Endothelial cell of hepatic sinusoid (primary cell): ENCODE measurements around the gene MAP7D2.

Experiments used
- in situ Hi-C: cut with HindIII; loops from 2 replicates; pipeline ENCODE4 v1.10.0; 2017; ENCODE audit warnings: low sequenced_read_pairs

The MAP7D2 gene

DNA sequence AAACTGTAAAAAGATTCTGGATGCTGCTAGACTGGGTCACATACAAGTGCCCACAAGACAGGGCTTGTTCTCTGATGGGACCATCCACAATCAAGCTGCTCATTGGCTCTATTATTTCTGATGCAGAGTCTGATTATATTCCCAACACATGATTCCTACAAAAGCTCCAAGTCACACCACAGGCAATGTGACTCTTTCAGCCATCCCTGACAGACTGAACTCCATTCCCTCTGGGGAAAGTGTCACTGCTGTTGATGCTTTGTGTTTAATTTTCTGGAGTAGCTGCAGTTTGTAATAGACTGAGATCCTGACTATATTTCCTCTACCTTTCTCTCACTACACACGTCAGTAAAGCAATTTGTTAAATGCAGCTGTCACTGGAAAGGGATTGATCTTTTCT is 70.5 kb downstream of the MAP7D2 start:
- in situ Hi-C loops, result no loop called here

DNA sequence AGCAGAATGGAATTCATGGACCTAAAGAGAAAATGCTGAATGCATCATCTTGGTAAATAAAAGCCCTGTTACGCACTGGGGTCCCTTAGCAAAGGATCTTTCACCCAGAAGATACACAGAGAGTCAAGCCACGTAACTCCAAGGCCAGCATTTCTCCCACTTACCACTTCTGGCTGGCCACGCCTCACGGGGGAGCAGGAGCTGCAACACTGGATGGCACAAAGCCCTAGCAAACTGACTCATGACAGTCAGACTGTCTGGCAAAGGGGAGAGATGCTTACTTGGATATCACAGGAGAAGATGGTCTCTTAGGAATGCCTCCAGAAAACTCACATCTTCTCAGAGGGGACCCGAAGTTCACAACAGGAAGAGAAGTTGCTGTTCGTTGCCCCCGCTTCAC is 74.5 kb downstream of the MAP7D2 start:
- in situ Hi-C loops, result no loop called here

DNA sequence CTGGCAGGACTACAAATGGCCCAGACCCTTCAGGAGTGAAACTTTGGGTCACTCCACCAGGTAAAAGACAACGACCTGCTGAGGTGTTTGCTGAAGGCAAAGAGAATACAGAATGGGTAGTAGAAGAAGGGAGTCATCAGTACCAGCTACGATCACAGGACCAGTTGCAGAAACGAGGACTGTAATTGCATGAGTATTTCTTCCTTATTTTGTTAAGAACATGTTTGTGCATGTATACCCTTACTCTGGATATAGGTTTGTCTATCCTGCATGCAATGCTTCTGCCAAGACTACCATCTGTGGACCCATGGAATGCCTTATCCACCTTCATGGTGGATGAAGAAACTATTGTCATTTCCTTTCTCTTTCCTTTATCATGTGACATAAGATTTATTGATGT is 77.7 kb downstream of the MAP7D2 start:
- in situ Hi-C loops, result no loop called here

DNA sequence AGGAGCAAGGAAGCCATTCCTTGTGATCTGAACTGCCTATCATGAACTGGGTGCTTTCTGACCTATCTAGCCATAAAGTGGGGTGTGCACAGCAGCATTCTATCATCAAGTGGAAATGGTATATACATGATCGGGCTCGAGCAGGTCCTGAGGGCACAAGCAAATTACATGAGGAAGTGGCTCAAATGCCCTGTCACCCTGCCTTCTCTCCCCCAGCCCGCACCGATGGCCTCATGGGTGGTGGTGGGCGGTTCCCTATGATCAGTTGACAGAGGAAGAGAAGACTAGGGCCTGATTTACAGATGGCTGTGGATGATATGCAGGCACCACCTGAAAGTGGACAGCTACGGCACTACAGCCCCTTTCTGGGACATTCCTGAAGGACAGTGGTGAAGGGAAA is 79.5 kb downstream of the MAP7D2 start:
- in situ Hi-C loops, result no loop called here

DNA sequence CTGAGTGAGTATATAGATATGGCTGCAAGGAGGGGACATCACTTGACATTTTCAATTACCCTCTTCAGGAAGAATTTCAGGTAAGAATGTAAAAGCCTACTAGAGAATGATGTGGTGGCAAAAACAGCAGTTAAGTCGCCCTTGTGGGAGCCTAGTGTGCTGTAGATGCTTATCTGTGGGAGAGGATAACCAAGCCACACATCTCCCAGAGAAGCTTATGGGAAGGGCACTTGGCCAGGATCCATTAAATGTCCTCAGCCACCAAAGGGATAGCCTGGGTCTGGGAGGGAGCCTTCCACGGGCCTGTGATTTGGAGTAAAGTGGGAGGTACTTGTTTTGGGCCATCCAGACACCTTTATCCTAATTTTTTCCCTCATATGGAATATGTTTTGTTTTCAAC is 84.5 kb downstream of the MAP7D2 start:
- in situ Hi-C loops, result no loop called here

DNA sequence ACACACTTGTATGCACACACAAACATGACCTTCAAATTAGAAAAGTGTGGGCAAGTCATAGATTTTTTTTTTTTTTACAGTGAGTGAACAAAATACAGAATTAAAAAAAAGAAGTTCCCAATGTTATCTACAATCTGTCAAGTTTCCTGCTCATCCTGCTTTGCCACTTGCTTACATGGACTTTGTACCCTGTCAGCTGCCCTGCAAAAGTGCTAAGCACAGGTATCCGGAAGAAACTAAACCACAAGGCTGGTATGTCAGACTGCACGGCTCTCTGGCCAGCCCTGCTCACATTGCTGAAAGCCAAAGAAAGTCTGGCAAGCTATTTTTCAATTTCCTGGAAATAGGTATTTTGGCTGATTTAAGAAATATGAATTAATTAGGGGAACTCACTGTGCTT is 87.0 kb downstream of the MAP7D2 start:
- in situ Hi-C loops, result no loop called here

DNA sequence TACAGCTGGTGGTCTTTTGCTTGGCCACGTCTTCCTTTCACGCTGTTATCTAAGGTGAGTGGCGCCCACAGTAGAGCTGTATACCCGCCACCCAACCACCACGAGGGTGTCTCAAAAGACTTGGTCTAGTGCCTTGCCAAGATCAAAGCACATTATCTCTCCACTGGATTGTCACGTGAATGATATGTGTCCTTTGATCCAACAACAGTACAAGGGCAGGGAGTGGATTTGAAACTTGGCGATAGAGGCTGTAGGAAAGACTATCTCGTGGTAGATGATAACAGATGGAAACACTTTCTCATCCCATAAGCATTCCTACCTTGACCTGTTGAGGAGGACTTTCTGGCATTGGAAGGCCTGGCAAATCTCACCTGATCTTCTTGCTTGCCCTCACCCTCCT is 88.1 kb downstream of the MAP7D2 start:
- in situ Hi-C loops, result no loop called here

DNA sequence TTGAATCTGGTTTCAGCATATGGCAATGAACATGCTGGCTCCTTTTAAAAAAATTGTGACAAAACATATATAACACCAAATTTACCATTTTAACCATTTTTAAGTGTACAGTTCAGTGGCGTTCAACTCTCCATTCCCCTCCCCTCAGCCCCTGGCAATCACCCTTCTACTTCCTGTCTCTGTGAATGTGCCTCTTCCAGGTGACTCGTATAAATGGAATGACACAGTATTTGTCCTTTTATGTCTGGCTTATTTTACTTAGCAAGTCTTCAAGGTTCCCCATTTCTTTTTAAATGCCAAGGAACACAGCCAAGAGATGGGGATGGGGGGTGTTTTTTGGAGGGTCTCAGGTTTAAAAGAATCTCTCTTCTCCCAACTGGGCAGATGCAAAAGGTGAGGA is 90.4 kb downstream of the MAP7D2 start:
- in situ Hi-C loops, result no loop called here

DNA sequence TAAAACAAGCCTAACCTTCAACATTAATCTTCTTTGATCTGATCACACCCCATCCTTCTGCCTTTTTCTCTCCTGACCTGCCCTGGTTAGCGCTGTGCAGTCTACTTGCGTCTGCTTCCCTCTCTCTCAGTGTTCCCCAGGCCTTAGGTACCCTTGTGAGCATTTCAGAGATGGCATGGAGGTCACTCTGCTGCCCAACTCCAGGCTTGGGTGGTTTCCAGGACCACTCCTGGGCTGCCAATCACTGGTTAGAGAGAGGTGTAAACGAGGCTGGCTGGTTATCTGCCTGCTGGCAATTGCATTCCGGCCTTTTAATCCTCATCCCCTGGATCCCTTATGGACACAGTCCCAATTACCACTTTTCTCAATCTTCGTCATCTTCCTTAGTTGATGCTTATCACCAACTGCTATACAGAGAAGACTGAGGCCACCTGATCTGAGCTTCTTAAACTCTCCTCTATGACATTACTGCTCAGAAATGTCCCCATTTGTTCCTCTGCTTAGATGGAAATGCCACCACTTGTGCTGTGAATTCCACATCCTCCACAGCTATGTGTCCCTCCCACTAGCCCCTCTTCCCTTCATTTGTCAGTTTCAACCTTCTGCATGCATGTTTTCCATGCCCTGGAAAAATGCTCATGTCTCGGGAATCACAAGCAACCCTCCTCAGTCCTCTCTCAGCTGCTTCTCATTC is 96.9 kb downstream of the MAP7D2 start:
- in situ Hi-C loops, result no loop called here

DNA sequence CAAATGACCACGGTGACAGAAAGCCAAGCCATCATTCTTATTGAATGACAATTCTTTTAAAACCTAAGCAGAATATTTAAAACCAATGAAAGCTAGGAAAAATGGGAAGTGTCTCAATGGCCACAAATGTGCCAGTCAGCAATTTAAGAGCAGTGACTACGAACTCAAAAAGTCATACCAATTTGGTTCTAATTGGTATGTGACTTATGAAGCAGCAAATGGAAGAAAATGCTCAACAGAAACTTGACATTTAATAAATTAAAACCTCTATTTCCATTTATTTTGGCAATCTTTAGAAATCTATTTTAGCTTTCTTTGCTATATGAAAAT is 100.1 kb downstream of the MAP7D2 start:
- in situ Hi-C loops, result no loop called here

DNA sequence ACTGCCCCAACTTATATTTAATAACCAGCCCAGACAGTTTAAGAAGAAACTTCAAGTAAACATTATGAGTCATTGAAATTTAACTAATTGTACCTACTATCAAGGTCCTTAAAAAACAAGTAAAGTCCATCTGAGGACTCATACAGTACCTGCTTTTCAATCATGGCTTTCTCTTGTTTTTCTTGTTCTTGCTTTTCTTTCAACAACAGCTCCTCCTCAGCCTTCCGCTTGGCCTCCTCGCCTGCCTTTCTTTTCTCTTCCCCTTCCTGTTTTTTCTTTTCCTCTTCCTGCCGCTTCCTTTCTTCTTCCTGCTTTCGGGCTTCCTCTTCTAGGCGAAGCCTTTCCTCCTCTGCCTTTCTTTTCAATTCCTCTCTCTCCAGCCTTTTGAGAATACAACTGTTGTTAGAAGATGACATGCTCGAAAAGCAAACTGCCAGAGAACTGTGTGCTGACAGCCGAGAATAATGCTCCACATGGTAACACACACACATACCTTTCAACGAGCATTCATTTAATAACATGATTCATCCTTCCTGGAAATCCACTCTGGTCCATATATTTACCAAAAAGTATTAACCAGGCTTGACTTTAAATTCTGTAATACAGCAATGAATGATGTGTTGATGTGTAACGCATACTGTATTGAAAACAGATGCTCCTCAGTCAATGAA is 100.6 kb downstream of the MAP7D2 start:
- in situ Hi-C loops, result no loop called here

DNA sequence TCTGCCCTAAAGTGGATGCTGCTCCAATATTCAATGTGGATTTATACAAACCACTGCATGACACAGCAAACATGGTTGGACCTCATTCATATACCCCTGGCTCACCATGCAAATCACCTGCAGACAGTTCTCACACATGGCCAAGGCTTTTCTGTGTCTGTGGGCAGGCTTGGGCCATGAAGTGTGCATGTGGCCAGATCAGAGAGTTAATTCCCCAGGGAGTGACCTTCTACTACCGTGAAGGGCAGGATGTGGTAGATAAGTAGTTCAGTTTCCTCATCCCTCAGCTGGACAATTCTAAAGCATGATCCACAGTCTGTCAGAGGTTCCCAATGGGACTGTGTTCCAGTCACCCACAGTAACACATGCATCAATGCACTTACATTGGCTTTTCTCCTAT is 101.3 kb downstream of the MAP7D2 start:
- in situ Hi-C loops, result no loop called here

DNA sequence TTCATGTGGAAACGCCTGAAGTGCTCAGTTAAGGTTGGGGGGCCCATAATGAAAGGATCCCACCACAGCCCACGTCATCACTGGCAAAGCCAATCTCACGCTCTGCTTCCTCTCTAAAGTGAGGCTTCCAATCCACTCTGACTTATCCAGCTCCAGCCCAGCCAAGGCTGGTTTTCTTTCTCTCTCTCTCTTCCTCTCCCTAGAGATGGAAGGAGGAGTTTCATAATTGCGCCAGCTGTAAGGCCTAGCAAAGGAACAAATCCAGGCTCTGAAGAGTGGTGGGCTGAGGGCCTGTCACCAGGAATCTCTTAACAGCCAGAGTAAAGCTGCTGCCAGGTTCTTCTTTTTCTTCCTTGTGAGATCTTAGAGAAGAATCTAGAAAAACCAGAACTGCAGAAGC is 105.1 kb downstream of the MAP7D2 start:
- in situ Hi-C loops, result no loop called here

DNA sequence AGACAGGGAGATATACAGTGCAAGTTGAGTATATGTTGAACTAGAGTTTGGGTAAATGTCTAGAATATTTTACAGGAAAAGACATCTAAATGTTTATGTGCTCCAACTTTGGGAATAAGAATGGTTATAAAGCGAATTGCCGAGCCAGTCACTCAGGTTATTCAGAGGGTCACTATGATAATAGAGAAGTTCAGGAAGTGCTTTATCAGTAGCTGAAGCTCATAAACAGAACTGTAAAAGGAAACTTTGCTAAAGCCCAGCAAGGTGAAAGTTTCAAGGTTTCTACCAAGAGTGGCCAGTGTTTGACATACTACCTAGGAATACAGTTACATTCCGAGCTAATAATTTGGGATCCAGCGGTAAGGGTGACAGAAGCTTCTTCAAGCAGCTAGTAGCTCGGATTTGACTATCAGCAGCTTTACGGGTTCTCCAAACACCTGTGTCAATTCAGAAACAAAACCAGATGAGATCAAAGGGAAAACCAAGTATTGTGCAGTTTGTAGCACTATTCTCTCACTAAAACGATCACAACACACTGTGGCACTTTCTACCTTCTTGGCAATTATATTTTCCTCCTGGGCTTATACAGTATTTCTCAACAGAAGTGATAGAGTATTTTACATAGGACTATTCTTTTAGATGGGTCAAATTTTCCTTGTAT is 108.6 kb downstream of the MAP7D2 start:
- in situ Hi-C loops, result loop anchor here (5.0 kb wide), 2 partner anchors 46 to 74 kb away; no protein-coding TSS in a partner anchor

DNA sequence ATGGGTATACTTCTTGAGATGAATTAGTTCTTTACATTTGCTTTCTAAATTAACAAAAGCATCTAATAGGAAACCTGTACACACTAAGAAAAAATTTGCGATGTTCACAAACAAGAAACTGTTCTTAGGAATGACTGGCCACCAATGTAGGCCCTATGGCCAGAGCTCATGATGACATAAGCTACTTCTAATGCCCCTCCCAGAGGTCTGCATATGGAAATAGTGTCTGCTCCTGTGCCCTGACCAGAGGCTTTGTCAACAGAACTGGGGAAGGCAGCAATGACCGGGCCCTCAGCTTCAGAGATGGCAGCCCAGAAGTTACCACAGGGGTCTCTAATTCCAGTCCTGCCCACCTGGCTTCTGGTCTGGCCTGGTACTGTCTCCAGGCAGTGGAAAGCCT is 110.8 kb downstream of the MAP7D2 start:
- in situ Hi-C loops, result loop anchor here (5.0 kb wide), 2 partner anchors 44 to 76 kb away; no protein-coding TSS in a partner anchor

DNA sequence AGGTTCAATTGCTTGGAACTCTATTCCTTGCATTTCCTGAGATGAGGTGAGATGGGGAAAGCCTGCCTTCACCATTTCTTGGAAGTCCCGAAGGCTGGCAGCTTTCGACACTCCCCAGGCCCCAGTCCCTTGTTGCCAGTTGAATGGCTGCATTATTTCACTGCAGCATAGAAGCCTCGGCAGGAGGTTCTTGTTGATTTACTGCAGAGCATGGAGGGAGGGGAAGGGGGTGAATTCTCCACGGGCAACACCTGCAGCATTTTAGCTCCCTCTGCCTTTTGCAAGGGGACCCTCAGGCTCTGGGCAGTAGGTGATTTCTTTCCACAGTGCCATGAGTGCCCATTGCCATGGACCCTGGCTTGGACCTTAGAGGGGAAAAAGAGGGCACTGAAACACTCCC is 115.1 kb downstream of the MAP7D2 start:
- in situ Hi-C loops, result no loop called here

DNA sequence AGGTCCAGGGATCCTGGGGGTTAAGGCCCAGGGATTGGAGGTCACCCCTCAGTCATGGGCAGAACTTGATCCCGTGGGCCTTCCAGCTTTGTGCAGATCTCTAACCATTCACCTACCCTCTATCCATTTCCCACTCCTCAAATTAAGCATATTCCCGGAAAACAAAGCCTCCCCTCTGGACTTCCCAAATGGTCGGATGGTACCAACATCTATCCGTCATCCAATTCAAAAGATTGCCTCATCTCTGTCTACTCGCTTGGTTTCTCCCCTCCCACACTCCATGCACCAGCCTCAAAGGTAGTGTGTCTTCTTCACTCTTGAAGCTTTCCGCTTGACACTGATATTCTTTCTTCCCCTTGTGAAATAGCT is 125.4 kb downstream of the MAP7D2 start:
- in situ Hi-C loops, result no loop called here

DNA sequence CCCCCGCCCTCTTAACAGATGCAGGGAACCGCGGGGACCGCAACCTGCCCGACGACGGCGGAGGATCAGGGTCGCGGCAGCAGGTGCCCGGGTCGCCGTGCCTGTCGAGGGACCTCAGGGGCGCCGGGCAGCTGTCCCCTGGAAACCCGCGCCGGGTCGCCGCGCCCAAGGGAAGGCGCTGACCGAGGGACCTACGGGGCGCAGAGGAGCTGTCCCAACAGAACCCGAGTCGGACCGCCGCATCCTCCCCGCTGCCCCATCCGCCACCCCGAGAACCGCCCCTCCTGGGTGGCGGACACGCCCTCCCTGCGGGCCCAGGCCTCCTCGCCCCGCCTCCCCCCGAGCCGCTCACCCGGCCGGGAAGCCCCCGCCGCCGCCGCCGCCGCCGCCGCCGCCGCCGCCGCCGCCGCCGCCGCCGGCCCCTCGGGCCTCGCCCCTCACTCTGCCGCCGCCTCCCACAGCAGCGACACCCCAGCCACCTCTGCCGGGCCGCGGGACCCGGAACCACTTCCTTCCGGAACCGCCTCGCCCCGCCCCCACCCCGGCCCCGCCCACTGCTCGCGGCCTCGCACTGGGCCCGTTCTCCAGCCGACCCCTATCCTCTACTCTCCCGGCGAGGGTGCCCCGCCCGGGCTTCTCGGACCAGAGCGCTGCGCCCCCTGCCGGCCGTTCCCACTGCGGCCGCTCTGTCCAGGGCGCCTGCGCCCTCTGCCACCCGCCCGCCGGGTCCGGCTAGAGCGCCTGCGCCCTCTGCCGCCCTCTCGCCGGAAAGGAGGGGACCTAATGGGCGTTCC is 126.0 kb downstream of the MAP7D2 start, which contains the start of gene BCLAF3:
Gene BCLAF3 (minus strand): TSS at position 506 of the 794 bp plus-strand sequence. CDS start 20,797 bp downstream, outside the sequence.
- in situ Hi-C loops, result no loop called here

DNA sequence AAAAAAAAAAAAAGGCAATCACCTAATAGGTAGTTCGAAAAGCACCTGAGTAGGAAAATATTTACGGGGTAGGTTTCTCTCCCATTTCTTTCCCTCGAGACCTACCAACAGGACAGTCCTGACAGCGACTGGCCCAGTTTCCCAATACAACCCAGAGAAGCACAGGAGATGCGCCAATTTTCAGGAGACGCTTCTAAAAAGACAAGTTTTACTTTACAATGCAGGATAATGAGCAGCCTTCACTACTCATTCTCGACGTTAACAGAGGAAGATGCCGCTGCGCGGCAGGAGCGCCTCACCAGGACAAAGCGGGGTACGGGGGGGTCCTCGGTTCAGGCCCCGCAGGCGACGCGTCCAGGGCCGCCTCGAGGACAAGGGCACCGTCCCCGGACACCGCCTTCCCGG is 126.6 kb downstream of the MAP7D2 start:
- in situ Hi-C loops, result no loop called here

DNA sequence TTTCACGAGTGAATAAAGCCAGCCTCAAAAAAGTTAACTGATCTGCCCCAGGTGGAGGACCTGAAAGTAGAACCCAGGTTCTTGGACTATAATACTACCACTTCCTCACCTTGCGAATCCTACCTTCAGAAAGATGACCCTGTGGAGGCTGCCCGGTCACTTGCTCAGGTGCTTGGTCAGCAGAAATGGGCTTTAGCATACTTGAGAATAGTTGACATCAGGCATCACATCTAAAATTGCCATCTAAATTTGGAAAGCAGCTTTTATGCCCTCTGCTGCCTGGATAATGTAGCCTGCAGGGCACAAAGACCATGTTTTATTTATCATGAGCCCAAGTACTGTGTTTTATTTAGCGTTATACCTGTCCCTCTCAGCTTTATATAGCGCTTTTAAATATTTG is 128.9 kb downstream of the MAP7D2 start:
- in situ Hi-C loops, result no loop called here

DNA sequence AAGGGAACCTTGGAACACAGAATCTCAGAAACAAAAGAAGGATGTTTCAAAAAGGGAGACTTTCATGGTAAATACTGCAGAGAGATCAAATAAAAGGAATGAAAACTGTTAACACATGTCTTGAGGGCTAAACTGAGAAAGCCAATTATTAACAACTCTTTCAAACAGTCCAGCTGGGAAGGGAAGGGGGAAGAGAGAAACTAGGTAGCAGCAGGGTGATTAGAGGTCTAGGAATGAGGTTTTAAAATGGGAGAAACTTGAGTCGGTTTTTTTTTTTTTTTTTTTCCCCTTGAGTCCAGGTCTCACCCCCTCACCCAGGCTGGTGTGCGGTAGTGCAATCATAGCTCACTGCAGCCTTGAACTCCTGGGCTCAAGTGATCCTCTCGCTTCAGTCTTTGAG is 130.2 kb downstream of the MAP7D2 start:
- in situ Hi-C loops, result no loop called here
